OCI-LY3 (cell line): ENCODE measurements around the gene REEP2.

ENCODE experiments used
- H2AFZ ChIP-seq: fragments of 200-600, 300-600 bp; shearing (Covaris generic); 2 replicates; pipeline ENCODE4 v1.6.0; 2014; ENCODE audit warnings: antibody characterized with exemption, low read depth, low read length
- H3K27ac ChIP-seq: fragments of 200-600, 300-600 bp; sonication (generic); 2 replicates; pipeline ENCODE4 v1.5.1; 2014; ENCODE audit warnings: mild to moderate bottlenecking, low read length, moderate library complexity, mixed read lengths
- H3K27me3 ChIP-seq: fragments of 200-600, 300-600 bp; sonication (generic); 2 replicates; pipeline ENCODE4 v1.6.1; 2014; ENCODE audit warnings: low read depth, low read length, mixed read lengths
- H3K36me3 ChIP-seq: fragments of 200-600, 300-600 bp; sonication (generic); replicated peaks from 2 replicates; pipeline ENCODE3; 2014; ENCODE audit warnings: low read depth, low read length, mixed read lengths
- H3K4me1 ChIP-seq: fragments of 300-600, 200-600 bp; sonication (generic); 2 replicates; pipeline ENCODE4 v1.6.1; 2014; ENCODE audit warnings: low read length, mixed read lengths
- H3K4me2 ChIP-seq: fragments of 200-600, 300-600 bp; sonication (generic); 2 replicates; pipeline ENCODE4 v1.6.1; 2014; ENCODE audit warnings: low read length, mixed read lengths
- H3K4me3 ChIP-seq: fragments of 300-600, 200-600 bp; sonication (generic); 2 replicates; pipeline ENCODE4 v1.5.1; 2014; ENCODE audit warnings: antibody characterized with exemption, mild to moderate bottlenecking, low read length, moderate library complexity
- H3K79me2 ChIP-seq: fragments of 300-600, 200-600 bp; shearing (Covaris generic); 2 replicates; pipeline ENCODE4 v1.6.1; 2014; ENCODE audit warnings: mild to moderate bottlenecking, low read length, mixed read lengths
- H3K9ac ChIP-seq: fragments of 300-600, 200-600 bp; shearing (Covaris generic); 2 replicates; pipeline ENCODE4 v1.6.0; 2014; ENCODE audit warnings: mild to moderate bottlenecking, low read length, moderate library complexity
- H3K9me3 ChIP-seq: fragments of 200-600, 300-600 bp; shearing (Covaris generic); 2 replicates; pipeline ENCODE4 v1.6.1; 2014; ENCODE audit warnings: low read length, mixed read lengths; ENCODE audit not compliant: insufficient read depth
- H4K20me1 ChIP-seq: fragments of 200-600, 300-600 bp; sonication (generic); 2 replicates; pipeline ENCODE4 v1.6.1; 2016; ENCODE audit warnings: low read length, mixed read lengths; ENCODE audit not compliant: insufficient read depth
- CTCF ChIP-seq: fragments of 200-600, 300-600 bp; sonication (generic); IDR thresholded peaks from 2 replicates; pipeline ENCODE4 v1.5.1; 2014; ENCODE audit warnings: antibody characterized with exemption, low read length, low read depth
- EZH2phosphoT487 ChIP-seq: fragments of 200-600 bp; shearing (Covaris generic); IDR thresholded peaks from 2 replicates; pipeline ENCODE4 v1.6.1; 2018; ENCODE audit warnings: antibody characterized with exemption, mixed run types, low read depth

REEP2 gene

GRCh38 chr5:138453590-138453989 lies 14.7 kb downstream of the REEP2 start:
- Histone ChIP-seq H3K27ac (no peak overlapping the region), H3K4me2 (no peak overlapping the region), H3K9me3 (no peaks in the 10 kb centered on the region), H4K20me1 (no peaks in the 10 kb centered on the region), H3K4me3 (no peak overlapping the region), H3K79me2 (no peaks in the 10 kb centered on the region), H3K27me3 (no peaks in the 10 kb centered on the region), H3K9ac (no peak overlapping the region), H2AFZ (no peak overlapping the region), H3K36me3 (no peaks in the 10 kb centered on the region), H3K4me1 (0 out of 2 replicates have a peak, but pooled peaks cover 8% of the 10 kb centered on the region)
- TF ChIP-seq CTCF, result no peak
- no peak for TF ChIP-seq EZH2phosphoT487

GRCh38 chr5:138454121-138454520 lies 15.3 kb downstream of the REEP2 start:
- no peaks in the 10 kb centered on the region for H4K20me1 ChIP-seq
- H2AFZ ChIP-seq, result no peak overlapping the region
- no peaks in the 10 kb centered on the region for H3K9me3 ChIP-seq
- no peaks in the 10 kb centered on the region for H3K36me3 ChIP-seq
- H3K4me2 ChIP-seq, result no peak overlapping the region
- H3K79me2 ChIP-seq, result no peaks in the 10 kb centered on the region
- H3K4me1 ChIP-seq, result peaks cover 11% of the 10 kb centered on the region
- TF ChIP-seq EZH2phosphoT487 (no peak), CTCF (no peak)
- H3K4me3 ChIP-seq, result no peak overlapping the region
- no peak overlapping the region for H3K27ac ChIP-seq
- H3K27me3 ChIP-seq, result no peaks in the 10 kb centered on the region
- H3K9ac ChIP-seq, result no peak overlapping the region

GRCh38 chr5:138455232-138455930 lies 16.5 kb downstream of the REEP2 start:
- Histone ChIP-seq H3K4me3 (no peak overlapping the region), H2AFZ (no peak overlapping the region), H3K9ac (no peak overlapping the region), H3K79me2 (no peaks in the 10 kb centered on the region), H3K9me3 (no peaks in the 10 kb centered on the region), H4K20me1 (no peaks in the 10 kb centered on the region), H3K27me3 (no peaks in the 10 kb centered on the region), H3K36me3 (no peaks in the 10 kb centered on the region), H3K4me2 (no peak overlapping the region), H3K27ac (no peak overlapping the region), H3K4me1 (peaks cover 11% of the 10 kb centered on the region)
- TF ChIP-seq CTCF, result no peak
- no peak for TF ChIP-seq EZH2phosphoT487

GRCh38 chr5:138457531-138458275 lies 18.8 kb downstream of the REEP2 start:
- Histone ChIP-seq H3K9ac (no peak overlapping the region), H3K36me3 (no peaks in the 10 kb centered on the region), H3K9me3 (no peaks in the 10 kb centered on the region), H3K4me1 (peaks cover 11% of the 10 kb centered on the region), H3K4me3 (no peak overlapping the region), H3K27ac (no peak overlapping the region), H3K4me2 (no peak overlapping the region), H3K27me3 (no peaks in the 10 kb centered on the region), H3K79me2 (no peaks in the 10 kb centered on the region), H4K20me1 (no peaks in the 10 kb centered on the region), H2AFZ (no peak overlapping the region)
- TF ChIP-seq CTCF (no peak), EZH2phosphoT487 (no peak)
